Measurements from ENCODE around the gene MIPOL1. TPM values are rescaled to one million over a fixed set of nuclear protein-coding genes. Genes with fewer than 3 reads are reported as not detected.

The MIPOL1 gene
- total and polyA plus RNA-seq, 2 experiments from 2014 or later, result 16.6 to 24.8 TPM

DNA sequence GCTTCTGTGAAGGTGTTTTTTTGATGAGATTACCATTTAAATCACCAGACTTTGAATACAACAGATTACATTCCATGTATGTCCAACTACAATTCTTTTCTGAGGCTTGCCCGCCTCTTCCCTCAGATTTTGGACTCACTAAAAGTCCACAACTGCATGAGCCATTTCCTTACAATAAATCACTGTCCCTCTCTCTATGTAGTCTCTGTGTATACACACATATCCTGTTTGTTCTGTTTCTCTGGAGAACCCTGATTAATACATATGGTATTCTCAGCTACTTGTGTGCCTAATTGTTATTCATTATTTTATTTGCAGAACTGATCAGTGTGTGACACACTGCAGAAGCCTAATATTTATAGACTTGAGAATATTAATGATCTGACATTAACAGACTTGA lies 2.4 kb upstream of the MIPOL1 start:
- Histone ChIP-seq H3K36me3 (ENCODE audit: insufficient read depth) (no peaks in the 10 kb centered on the region), H3K4me3 (no peak overlapping the region), H3K4me1 (ENCODE audit: insufficient read depth) (0 out of 2 replicates have a peak, but pooled peaks cover 18% of the 10 kb centered on the region), H4K20me1 (replicated peaks; ENCODE audit: insufficient read depth) (0 out of 2 replicates have a peak, but pooled peaks cover 3% of the 10 kb centered on the region), H3F3A (replicated peaks; ENCODE audit: low read depth) (no peaks in the 10 kb centered on the region), H3K4me2 (no peak overlapping the region), H3K27me3 (ENCODE audit: insufficient read depth) (0 out of 2 replicates have a peak, but pooled peaks cover 4% of the 10 kb centered on the region), H3K27ac (ENCODE audit: low read depth) (no peak overlapping the region), H3K9me2 (ENCODE audit: insufficient read depth) (0 out of 2 replicates have a peak, but pooled peaks cover 2% of the 10 kb centered on the region), H3K79me2 (replicated peaks; ENCODE audit: insufficient read depth) (peaks cover 18% of the 10 kb centered on the region), H2AFZ (no peak overlapping the region)
- Mint-ChIP-seq H3K4me1 (peaks cover 9% of the 10 kb centered on the region; the same call in 2 of the 3 replicates), H3K27me3 (ENCODE audit: insufficient read depth, low read depth, poor library complexity) (peaks cover 7% of the 10 kb centered on the region), H3K4me3 (no peak overlapping the region), H3K27ac (no peak overlapping the region), H3K9me3 (no peaks in the 10 kb centered on the region; the same call in 2 of the 3 replicates), H3K36me3 (ENCODE audit: low read depth) (no peaks in the 10 kb centered on the region)
- no peak for DNase-seq (ENCODE audit: low spot score)
- TF ChIP-seq, protein P1, sequence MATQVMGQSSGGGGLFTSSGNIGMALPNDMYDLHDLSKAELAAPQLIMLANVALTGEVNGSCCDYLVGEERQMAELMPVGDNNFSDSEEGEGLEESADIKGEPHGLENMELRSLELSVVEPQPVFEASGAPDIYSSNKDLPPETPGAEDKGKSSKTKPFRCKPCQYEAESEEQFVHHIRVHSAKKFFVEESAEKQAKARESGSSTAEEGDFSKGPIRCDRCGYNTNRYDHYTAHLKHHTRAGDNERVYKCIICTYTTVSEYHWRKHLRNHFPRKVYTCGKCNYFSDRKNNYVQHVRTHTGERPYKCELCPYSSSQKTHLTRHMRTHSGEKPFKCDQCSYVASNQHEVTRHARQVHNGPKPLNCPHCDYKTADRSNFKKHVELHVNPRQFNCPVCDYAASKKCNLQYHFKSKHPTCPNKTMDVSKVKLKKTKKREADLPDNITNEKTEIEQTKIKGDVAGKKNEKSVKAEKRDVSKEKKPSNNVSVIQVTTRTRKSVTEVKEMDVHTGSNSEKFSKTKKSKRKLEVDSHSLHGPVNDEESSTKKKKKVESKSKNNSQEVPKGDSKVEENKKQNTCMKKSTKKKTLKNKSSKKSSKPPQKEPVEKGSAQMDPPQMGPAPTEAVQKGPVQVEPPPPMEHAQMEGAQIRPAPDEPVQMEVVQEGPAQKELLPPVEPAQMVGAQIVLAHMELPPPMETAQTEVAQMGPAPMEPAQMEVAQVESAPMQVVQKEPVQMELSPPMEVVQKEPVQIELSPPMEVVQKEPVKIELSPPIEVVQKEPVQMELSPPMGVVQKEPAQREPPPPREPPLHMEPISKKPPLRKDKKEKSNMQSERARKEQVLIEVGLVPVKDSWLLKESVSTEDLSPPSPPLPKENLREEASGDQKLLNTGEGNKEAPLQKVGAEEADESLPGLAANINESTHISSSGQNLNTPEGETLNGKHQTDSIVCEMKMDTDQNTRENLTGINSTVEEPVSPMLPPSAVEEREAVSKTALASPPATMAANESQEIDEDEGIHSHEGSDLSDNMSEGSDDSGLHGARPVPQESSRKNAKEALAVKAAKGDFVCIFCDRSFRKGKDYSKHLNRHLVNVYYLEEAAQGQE (IDR thresholded peaks at IDR 0.05; ENCODE audit: unreplicated experiment), result no peak
- TF ChIP-seq ZNF114 (CRISPR knock-in tag; IDR thresholded peaks at IDR 0.05) (no peak), EZH2 (IDR thresholded peaks at IDR 0.05; ENCODE audit: low read depth, unreplicated experiment) (no peak), JUNB (IDR thresholded peaks at IDR 0.05; ENCODE audit: unreplicated experiment) (no peak), ZNF331 (CRISPR knock-in tag; IDR thresholded peaks at IDR 0.05; ENCODE audit: low read depth) (no peak), POLR2AphosphoS5 (IDR thresholded peaks at IDR 0.05; ENCODE audit: low read depth) (no peak), NANOG (IDR thresholded peaks at IDR 0.05; ENCODE audit: borderline replicate concordance) (no peak), CREB1 (CRISPR knock-in tag; IDR thresholded peaks at IDR 0.05; ENCODE audit: low read depth) (no peak), STAT1 (IDR thresholded peaks at IDR 0.05; ENCODE audit: unreplicated experiment) (no peak)
- TF ChIP-seq, protein P2, sequence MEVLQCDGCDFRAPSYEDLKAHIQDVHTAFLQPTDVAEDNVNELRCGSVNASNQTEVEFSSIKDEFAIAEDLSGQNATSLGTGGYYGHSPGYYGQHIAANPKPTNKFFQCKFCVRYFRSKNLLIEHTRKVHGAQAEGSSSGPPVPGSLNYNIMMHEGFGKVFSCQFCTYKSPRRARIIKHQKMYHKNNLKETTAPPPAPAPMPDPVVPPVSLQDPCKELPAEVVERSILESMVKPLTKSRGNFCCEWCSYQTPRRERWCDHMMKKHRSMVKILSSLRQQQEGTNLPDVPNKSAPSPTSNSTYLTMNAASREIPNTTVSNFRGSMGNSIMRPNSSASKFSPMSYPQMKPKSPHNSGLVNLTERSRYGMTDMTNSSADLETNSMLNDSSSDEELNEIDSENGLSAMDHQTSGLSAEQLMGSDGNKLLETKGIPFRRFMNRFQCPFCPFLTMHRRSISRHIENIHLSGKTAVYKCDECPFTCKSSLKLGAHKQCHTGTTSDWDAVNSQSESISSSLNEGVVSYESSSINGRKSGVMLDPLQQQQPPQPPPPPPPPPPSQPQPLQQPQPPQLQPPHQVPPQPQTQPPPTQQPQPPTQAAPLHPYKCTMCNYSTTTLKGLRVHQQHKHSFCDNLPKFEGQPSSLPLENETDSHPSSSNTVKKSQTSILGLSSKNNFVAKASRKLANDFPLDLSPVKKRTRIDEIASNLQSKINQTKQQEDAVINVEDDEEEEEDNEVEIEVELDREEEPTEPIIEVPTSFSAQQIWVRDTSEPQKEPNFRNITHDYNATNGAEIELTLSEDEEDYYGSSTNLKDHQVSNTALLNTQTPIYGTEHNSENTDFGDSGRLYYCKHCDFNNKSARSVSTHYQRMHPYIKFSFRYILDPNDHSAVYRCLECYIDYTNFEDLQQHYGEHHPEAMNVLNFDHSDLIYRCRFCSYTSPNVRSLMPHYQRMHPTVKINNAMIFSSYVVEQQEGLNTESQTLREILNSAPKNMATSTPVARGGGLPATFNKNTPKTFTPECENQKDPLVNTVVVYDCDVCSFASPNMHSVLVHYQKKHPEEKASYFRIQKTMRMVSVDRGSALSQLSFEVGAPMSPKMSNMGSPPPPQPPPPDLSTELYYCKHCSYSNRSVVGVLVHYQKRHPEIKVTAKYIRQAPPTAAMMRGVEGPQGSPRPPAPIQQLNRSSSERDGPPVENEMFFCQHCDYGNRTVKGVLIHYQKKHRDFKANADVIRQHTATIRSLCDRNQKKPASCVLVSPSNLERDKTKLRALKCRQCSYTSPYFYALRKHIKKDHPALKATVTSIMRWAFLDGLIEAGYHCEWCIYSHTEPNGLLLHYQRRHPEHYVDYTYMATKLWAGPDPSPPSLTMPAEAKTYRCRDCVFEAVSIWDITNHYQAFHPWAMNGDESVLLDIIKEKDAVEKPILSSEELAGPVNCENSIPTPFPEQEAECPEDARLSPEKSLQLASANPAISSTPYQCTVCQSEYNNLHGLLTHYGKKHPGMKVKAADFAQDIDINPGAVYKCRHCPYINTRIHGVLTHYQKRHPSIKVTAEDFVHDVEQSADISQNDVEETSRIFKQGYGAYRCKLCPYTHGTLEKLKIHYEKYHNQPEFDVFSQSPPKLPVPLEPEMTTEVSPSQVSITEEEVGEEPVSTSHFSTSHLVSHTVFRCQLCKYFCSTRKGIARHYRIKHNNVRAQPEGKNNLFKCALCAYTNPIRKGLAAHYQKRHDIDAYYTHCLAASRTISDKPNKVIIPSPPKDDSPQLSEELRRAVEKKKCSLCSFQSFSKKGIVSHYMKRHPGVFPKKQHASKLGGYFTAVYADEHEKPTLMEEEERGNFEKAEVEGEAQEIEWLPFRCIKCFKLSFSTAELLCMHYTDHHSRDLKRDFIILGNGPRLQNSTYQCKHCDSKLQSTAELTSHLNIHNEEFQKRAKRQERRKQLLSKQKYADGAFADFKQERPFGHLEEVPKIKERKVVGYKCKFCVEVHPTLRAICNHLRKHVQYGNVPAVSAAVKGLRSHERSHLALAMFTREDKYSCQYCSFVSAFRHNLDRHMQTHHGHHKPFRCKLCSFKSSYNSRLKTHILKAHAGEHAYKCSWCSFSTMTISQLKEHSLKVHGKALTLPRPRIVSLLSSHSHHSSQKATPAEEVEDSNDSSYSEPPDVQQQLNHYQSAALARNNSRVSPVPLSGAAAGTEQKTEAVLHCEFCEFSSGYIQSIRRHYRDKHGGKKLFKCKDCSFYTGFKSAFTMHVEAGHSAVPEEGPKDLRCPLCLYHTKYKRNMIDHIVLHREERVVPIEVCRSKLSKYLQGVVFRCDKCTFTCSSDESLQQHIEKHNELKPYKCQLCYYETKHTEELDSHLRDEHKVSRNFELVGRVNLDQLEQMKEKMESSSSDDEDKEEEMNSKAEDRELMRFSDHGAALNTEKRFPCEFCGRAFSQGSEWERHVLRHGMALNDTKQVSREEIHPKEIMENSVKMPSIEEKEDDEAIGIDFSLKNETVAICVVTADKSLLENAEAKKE (CRISPR knock-in tag; IDR thresholded peaks at IDR 0.05), result no peak
- TF ChIP-seq, protein P3, sequence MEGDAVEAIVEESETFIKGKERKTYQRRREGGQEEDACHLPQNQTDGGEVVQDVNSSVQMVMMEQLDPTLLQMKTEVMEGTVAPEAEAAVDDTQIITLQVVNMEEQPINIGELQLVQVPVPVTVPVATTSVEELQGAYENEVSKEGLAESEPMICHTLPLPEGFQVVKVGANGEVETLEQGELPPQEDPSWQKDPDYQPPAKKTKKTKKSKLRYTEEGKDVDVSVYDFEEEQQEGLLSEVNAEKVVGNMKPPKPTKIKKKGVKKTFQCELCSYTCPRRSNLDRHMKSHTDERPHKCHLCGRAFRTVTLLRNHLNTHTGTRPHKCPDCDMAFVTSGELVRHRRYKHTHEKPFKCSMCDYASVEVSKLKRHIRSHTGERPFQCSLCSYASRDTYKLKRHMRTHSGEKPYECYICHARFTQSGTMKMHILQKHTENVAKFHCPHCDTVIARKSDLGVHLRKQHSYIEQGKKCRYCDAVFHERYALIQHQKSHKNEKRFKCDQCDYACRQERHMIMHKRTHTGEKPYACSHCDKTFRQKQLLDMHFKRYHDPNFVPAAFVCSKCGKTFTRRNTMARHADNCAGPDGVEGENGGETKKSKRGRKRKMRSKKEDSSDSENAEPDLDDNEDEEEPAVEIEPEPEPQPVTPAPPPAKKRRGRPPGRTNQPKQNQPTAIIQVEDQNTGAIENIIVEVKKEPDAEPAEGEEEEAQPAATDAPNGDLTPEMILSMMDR (conservative IDR thresholded peaks at IDR 0.05; ENCODE audit: low read depth in 2 of 2), result no peak
- no peak for ATAC-seq

All from GM23338 (cell line).